ENCODE data around the gene ATG7.
"Not testable (repeated sequence)": the region's sequence is repeated elsewhere in the genome, so short reads cannot be mapped to it uniquely, and the experiment has no call there.

ATG7 gene

GRCh38 chr3:11302444-11302843, 30.2 kb downstream of the ATG7 start:
- DNase-seq = no peak

- no peak for DNase-seq
These were observed 32.0 kb downstream of the ATG7 start for GRCh38 chr3:11304175-11304574.

- DNase-seq = no peak
These were observed 33.3 kb downstream of the ATG7 start for GRCh38 chr3:11305509-11305908.

- no peak for DNase-seq
These were observed 34.8 kb downstream of the ATG7 start for GRCh38 chr3:11306817-11307589.

- DNase-seq = no peak
These were observed 35.7 kb downstream of the ATG7 start for GRCh38 chr3:11307830-11308432.

GRCh38 chr3:11310258-11310657, 38.1 kb downstream of the ATG7 start:
- no peak for DNase-seq

- DNase-seq = no peak
These were observed 40.0 kb downstream of the ATG7 start for GRCh38 chr3:11312166-11312565.

- DNase-seq = no peak
These were observed 45.1 kb downstream of the ATG7 start for GRCh38 chr3:11317300-11317699.

GRCh38 chr3:11322931-11323330, 50.7 kb downstream of the ATG7 start:
- no peak for DNase-seq

GRCh38 chr3:11323813-11324212, 51.6 kb downstream of the ATG7 start:
- DNase-seq = no peak

- DNase-seq = no peak
These were observed 55.4 kb downstream of the ATG7 start for GRCh38 chr3:11327619-11328018.

GRCh38 chr3:11328196-11328945, 56.2 kb downstream of the ATG7 start:
- no peak for DNase-seq

- DNase-seq = no peak
These were observed 57.6 kb downstream of the ATG7 start for GRCh38 chr3:11329777-11330176.

GRCh38 chr3:11331101-11331500, 58.9 kb downstream of the ATG7 start:
- no peak for DNase-seq

- peak in 3 of 6 experiments; percentile 13 to 48 (median 43) for DNase-seq
These were observed 62.9 kb downstream of the ATG7 start for GRCh38 chr3:11335056-11335608.

- no peak for DNase-seq
These were observed 67.3 kb downstream of the ATG7 start for GRCh38 chr3:11339541-11339940.

- DNase-seq = no peak
These were observed 74.2 kb downstream of the ATG7 start for GRCh38 chr3:11346416-11346815.

- not testable (repeated sequence) for DNase-seq
These were observed 76.7 kb downstream of the ATG7 start for GRCh38 chr3:11348877-11349276.

- DNase-seq = no peak
These were observed 77.2 kb downstream of the ATG7 start for GRCh38 chr3:11349446-11349845.

GRCh38 chr3:11350374-11350773, 78.2 kb downstream of the ATG7 start:
- DNase-seq = no peak

- DNase-seq = no peak
These were observed 79.3 kb downstream of the ATG7 start for GRCh38 chr3:11351451-11351850.

GRCh38 chr3:11356269-11356668, 84.1 kb downstream of the ATG7 start:
- no peak for DNase-seq

- no peak for DNase-seq
These were observed 90.4 kb downstream of the ATG7 start for GRCh38 chr3:11362600-11362999.

- DNase-seq = no peak
These were observed 91.5 kb downstream of the ATG7 start for GRCh38 chr3:11363715-11364114.
